ENCODE measurements around the gene LARGE1.

- no peak for TF ChIP-seq RAD21 (IDR thresholded peaks at IDR 0.05; ENCODE audit: low read depth)
- no peak for TF ChIP-seq POLR2AphosphoS5 (IDR thresholded peaks at IDR 0.05; ENCODE audit: low read depth, low read length)
- TF ChIP-seq, protein P1, sequence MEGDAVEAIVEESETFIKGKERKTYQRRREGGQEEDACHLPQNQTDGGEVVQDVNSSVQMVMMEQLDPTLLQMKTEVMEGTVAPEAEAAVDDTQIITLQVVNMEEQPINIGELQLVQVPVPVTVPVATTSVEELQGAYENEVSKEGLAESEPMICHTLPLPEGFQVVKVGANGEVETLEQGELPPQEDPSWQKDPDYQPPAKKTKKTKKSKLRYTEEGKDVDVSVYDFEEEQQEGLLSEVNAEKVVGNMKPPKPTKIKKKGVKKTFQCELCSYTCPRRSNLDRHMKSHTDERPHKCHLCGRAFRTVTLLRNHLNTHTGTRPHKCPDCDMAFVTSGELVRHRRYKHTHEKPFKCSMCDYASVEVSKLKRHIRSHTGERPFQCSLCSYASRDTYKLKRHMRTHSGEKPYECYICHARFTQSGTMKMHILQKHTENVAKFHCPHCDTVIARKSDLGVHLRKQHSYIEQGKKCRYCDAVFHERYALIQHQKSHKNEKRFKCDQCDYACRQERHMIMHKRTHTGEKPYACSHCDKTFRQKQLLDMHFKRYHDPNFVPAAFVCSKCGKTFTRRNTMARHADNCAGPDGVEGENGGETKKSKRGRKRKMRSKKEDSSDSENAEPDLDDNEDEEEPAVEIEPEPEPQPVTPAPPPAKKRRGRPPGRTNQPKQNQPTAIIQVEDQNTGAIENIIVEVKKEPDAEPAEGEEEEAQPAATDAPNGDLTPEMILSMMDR (IDR thresholded peaks at IDR 0.05 in 2 of 3, conservative IDR thresholded peaks at IDR 0.05 in 1 of 3; ENCODE audit: borderline replicate concordance in 1 of 3, insufficient read depth in 1 of 3, low read depth in 2 of 3, low read length in 2 of 3): no peak
- TF ChIP-seq ZNF274 (IDR thresholded peaks at IDR 0.05; ENCODE audit: low read depth, low read length): no peak
- no peak for TF ChIP-seq SIN3A (IDR thresholded peaks at IDR 0.05; ENCODE audit: low read depth)
- TF ChIP-seq CEBPB (IDR thresholded peaks at IDR 0.05; ENCODE audit: low read depth): no peak
- TF ChIP-seq EZH2phosphoT487 (IDR thresholded peaks at IDR 0.05; ENCODE audit: borderline replicate concordance): no peak
- TF ChIP-seq ZFX (IDR thresholded peaks at IDR 0.05): no peak
- TF ChIP-seq POLR2A (IDR thresholded peaks at IDR 0.05; ENCODE audit: borderline replicate concordance, extremely low read depth, insufficient read depth, insufficient read length): no peak
- TF ChIP-seq ELF1 (IDR thresholded peaks at IDR 0.05; ENCODE audit: borderline replicate concordance, low read depth): no peak
- no peak for TF ChIP-seq REST (IDR thresholded peaks at IDR 0.05; ENCODE audit: low read depth)
These were observed 565.3 kb downstream of the LARGE1 start for GRCh38 chr22:33354928-33355327.
